Left ventricle myocardium inferior (tissue), 1 donor: Measurements from ENCODE around the gene NFIB. TPM values are rescaled to one million over a fixed set of nuclear protein-coding genes. Genes with fewer than 3 reads are reported as not detected.

Source experiments
- DNase-seq: peaks from one replicate; pipeline ENCODE4 v3.0.0-alpha.2; 2020
- H3K27ac ChIP-seq: fragments of 200-600 bp; replicated peaks from 2 replicates; pipeline ENCODE4 v1.8.0; 2021
- H3K27me3 ChIP-seq: fragments of 200-600 bp; 2 replicates; pipeline ENCODE4 v1.8.0; 2021; ENCODE audit warnings: low read depth
- H3K36me3 ChIP-seq: fragments of 200-600 bp; 2 replicates; pipeline ENCODE4 v1.8.0; 2021
- H3K4me1 ChIP-seq: fragments of 200-600 bp; 2 replicates; pipeline ENCODE4 v1.8.0; 2021
- H3K4me3 ChIP-seq: fragments of 200-600 bp; 2 replicates; pipeline ENCODE4 v1.8.0; 2021; ENCODE audit warnings: mild to moderate bottlenecking, moderate library complexity
- H3K9me3 ChIP-seq: fragments of 200-600 bp; replicated peaks from 2 replicates; pipeline ENCODE4 v1.8.0; 2021
- CTCF ChIP-seq: fragments of 200-600 bp; IDR thresholded peaks from 2 replicates; pipeline ENCODE4 v1.8.0; 2021; ENCODE audit warnings: antibody characterized with exemption, mild to moderate bottlenecking, borderline replicate concordance
- intact Hi-C: fragments of 100-400 bp; cut with micrococcal nuclease; formaldehyde crosslinking; loops from one replicate; pipeline ENCODE4 v1.11.0; 2022
- total RNA-seq: library from RNA; stranded (reverse); fragmentation: NEBNext Ultra II Directional; extraction: Animal tissue kit (Norgen Biotek cat#: 25700); gene quantifications from one replicate; pipeline ENCODE4 v1.2.1, GENCODE V29; 2021
- donor health status: DM: no; HTN: yes; CAD: no; lungs with severe emphysema.

NFIB gene
- total RNA-seq, 1 donor from 2014 or later: 110 TPM

GRCh38 chr9:14223081-14223480 lies 90.9 kb downstream of the NFIB start:
- H3K9me3 ChIP-seq: no peaks in the 10 kb centered on the region
- TF ChIP-seq CTCF: no peak
- no peaks in the 10 kb centered on the region for H3K36me3 ChIP-seq
- H3K27me3 ChIP-seq: no peaks in the 10 kb centered on the region
- DNase-seq: no peak
- peak overlapping the region; percentile 74 for H3K27ac ChIP-seq
- no peak overlapping the region for H3K4me3 ChIP-seq
- H3K4me1 ChIP-seq: peaks cover 81% of the 10 kb centered on the region
- intact Hi-C loops: no loop called here

DNA sequence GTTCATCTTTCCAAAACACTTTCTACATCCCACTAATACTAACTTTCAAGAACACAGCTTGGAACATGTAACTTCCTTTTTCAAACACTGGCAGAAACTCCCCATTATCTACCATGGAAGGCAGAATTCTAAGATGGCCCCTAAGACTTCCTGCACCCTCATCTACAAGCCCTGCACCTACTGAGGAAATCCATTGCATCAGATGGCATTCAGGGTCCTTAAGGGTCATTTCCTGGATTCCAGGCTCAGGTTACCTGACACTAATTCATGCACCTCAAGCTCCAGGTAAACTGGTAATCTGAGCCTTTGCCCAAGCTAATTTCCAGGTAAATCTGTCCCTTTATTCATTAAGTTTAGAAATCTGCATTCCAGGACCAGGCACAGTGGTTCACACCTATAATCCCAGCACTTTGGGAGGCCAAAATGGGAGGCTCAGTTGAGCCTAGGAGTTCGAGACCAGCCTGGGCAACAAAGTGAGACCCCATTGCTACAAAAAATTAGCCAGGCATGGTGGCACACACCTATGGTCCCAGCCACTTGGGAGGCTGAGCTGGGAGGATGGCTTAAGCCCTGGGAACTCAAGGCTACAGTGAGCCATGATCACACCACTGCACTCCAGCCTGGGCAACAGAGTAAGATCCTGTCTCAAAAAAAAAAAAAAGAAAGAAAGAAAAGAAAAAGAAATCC lies 91.6 kb downstream of the NFIB start:
- TF ChIP-seq CTCF: no peak
- peaks cover 81% of the 10 kb centered on the region for H3K4me1 ChIP-seq
- no peaks in the 10 kb centered on the region for H3K27me3 ChIP-seq
- intact Hi-C loops: no loop called here
- no peak overlapping the region for H3K4me3 ChIP-seq
- peak overlapping the region; percentile 74 for H3K27ac ChIP-seq
- no peak for DNase-seq
- no peaks in the 10 kb centered on the region for H3K9me3 ChIP-seq
- H3K36me3 ChIP-seq: no peaks in the 10 kb centered on the region

DNA sequence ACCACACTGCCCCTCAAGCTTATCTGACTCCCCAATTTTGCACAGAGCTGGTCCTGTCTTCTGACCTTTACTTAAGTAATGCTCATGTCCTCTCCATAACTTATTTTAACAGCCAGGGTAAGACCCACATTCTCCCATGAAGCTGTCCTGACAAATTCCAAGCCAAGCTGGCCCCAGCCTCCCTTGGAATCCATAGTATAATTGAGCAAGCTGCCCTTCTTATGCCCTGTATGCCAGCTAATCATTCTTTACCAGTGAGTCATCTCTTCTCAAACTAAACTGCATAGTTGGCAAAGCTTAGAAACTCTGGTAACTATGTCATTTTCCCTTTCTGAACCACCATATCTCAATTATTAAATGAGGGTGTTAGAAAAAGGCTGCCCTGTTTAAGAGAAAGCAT lies 92.4 kb downstream of the NFIB start:
- intact Hi-C loops: no loop called here
- H3K36me3 ChIP-seq: no peaks in the 10 kb centered on the region
- H3K9me3 ChIP-seq: no peaks in the 10 kb centered on the region
- DNase-seq: no peak
- no peak overlapping the region for H3K4me3 ChIP-seq
- H3K27me3 ChIP-seq: no peaks in the 10 kb centered on the region
- peaks cover 81% of the 10 kb centered on the region for H3K4me1 ChIP-seq
- H3K27ac ChIP-seq: peak overlapping the region; percentile 74
- TF ChIP-seq CTCF: no peak

DNA sequence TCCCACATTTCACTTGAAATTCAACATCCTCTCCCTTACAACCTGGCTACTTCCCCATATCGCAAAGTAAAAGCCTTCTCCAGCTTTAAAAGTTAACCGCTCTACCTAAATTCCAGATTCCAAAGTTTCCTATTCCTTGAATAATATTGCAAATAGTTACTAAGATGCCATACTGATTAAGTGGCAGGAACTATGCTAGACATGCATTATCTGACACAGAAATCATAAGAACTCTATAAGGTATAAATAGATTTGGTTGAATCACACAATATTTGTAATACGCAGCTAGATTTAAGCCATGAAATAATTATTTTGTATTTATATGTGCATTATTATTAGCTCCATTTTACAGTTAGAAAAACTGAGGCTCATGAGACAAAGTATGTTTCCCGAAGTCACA lies 92.8 kb downstream of the NFIB start:
- intact Hi-C loops: no loop called here
- no peaks in the 10 kb centered on the region for H3K9me3 ChIP-seq
- DNase-seq: no peak
- peak overlapping the region; percentile 74 for H3K27ac ChIP-seq
- H3K4me1 ChIP-seq: peaks cover 84% of the 10 kb centered on the region
- H3K36me3 ChIP-seq: no peaks in the 10 kb centered on the region
- no peak overlapping the region for H3K4me3 ChIP-seq
- TF ChIP-seq CTCF: no peak
- H3K27me3 ChIP-seq: no peaks in the 10 kb centered on the region

DNA sequence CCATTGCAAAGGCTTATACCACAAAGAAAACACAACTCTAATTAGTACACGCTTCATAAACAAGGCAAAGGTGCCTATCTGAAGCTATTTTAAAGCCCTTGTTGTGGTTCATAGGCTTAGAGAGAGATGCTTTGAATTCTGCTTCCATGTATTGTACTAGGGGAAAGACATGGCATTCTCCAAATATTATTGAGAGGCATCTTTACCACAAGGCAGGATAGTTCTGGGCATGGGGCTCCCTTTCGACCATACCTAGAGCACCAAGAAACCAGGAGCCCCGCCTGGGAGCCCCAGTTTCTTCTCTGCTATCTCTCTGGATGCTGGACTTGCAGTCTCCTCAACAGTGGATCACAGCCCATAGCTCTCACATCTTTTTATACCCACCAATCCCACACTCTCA lies 93.7 kb downstream of the NFIB start:
- intact Hi-C loops: no loop called here
- Histone ChIP-seq H3K4me1 (peaks cover 92% of the 10 kb centered on the region), H3K36me3 (no peaks in the 10 kb centered on the region), H3K9me3 (no peaks in the 10 kb centered on the region), H3K27me3 (no peaks in the 10 kb centered on the region), H3K4me3 (no peak overlapping the region), H3K27ac (peak overlapping the region; percentile 74)
- TF ChIP-seq CTCF: no peak
- DNase-seq: no peak

- Histone ChIP-seq H3K9me3 (no peaks in the 10 kb centered on the region), H3K27ac (peak overlapping the region; percentile 74), H3K4me1 (peaks cover 96% of the 10 kb centered on the region), H3K4me3 (no peak overlapping the region), H3K36me3 (no peaks in the 10 kb centered on the region), H3K27me3 (no peaks in the 10 kb centered on the region)
- DNase-seq: no peak
- intact Hi-C loops: no loop called here
- no peak for TF ChIP-seq CTCF
Measured at GRCh38 chr9:14219850-14220249, 94.1 kb downstream of the NFIB start.
